B cell (primary cell): ENCODE data around the gene C15orf39. TPM values are rescaled to one million over a fixed set of nuclear protein-coding genes. Genes with fewer than 3 reads are reported as not detected.
A peak's percentile ranks its signal among the peaks of the same experiment; 100 is the strongest.

Source experiments
- ATAC-seq: fragments of 200-7000 bp; cut with Tn5 transposase; one replicate; pipeline ENCODE4 v1.10.0; 2021; ENCODE audit warnings: low read depth, mild to moderate bottlenecking, moderate number of reproducible peaks, moderate library complexity
- CTCF ChIA-PET: fragments of 350-600 bp; sonication (Branson Sonifier 250); formaldehyde crosslinking; loops from one replicate; lab custom pipeline; 2021; ENCODE audit warnings: antibody characterized with exemption, inconsistent platforms; lab: Charles Lee
- POLR2A ChIA-PET: fragments of 350-600 bp; sonication (Branson Sonifier 250); formaldehyde crosslinking; loops from one replicate; lab custom pipeline; 2021; ENCODE audit warnings: antibody characterized with exemption; lab: Charles Lee
- DNase-seq: peaks from one replicate; pipeline ENCODE4 v3.0.0; 2013
- H2AFZ ChIP-seq: 2 replicates; pipeline ENCODE4 v1.6.1; 2012; ENCODE audit warnings: mild to moderate bottlenecking, low read depth, low read length; ENCODE audit not compliant: insufficient read depth, poor library complexity, severe bottlenecking
- H3K27ac ChIP-seq, 2 donors: 1 replicate in 1 of 2; 2 replicates in 1 of 2; pipeline ENCODE4 v1.5.1; 2012 to 2013; ENCODE audit warnings: low read length in 2 of 2, mild to moderate bottlenecking in 2 of 2, moderate library complexity in 1 of 2
- H3K27me3 ChIP-seq, 4 experiments: fragments of 200-600 bp in 1 of 4; sonication (generic) in 1 of 4; replicated peaks in 1 of 4; 1 replicate in 2 of 4; 2 replicates in 2 of 4; pipeline versions ENCODE4 v1.6.1 to v1.7.0; 2013 to 2016; ENCODE audit warnings: low read length in 3 of 4, mild to moderate bottlenecking in 2 of 4, mixed read lengths in 1 of 4, moderate library complexity in 1 of 4; ENCODE audit not compliant: insufficient read depth in 4 of 4, control insufficient read depth in 3 of 4; ENCODE audit errors: control extremely low read depth in 1 of 4
- H3K36me3 ChIP-seq, 2 experiments: replicated peaks in 1 of 2; 1 replicate in 1 of 2; 2 replicates in 1 of 2; pipeline versions ENCODE4 v1.6.1 to v1.7.1; 2013; ENCODE audit warnings: low read length in 1 of 2; ENCODE audit not compliant: insufficient read depth in 2 of 2, control insufficient read depth in 1 of 2; ENCODE audit errors: control extremely low read depth in 1 of 2, extremely low read depth in 1 of 2
- H3K4me1 ChIP-seq, 2 donors: fragments of 200-600 bp in 1 of 2; sonication (generic) in 1 of 2; 1 replicate in 1 of 2; 2 replicates in 1 of 2; pipeline versions ENCODE4 v1.5.1 to v1.6.1; 2013 to 2017; ENCODE audit warnings: low read length in 2 of 2; ENCODE audit not compliant: control insufficient read depth in 2 of 2, insufficient read depth in 2 of 2
- H3K4me2 ChIP-seq: replicated peaks from 2 replicates; pipeline ENCODE3; 2012; ENCODE audit warnings: mild to moderate bottlenecking, low read depth, low read length; ENCODE audit not compliant: poor library complexity, severe bottlenecking
- H3K4me3 ChIP-seq, 5 experiments: fragments of 200-600 bp in 1 of 5; sonication (generic) in 1 of 5; 1 replicate in 3 of 5; 2 replicates in 2 of 5; pipeline versions ENCODE4 v1.5.1 to v1.7.0; 2011 to 2016; ENCODE audit warnings: low read length in 4 of 5, mild to moderate bottlenecking in 4 of 5, low read depth in 2 of 5, control low read depth in 1 of 5, moderate library complexity in 1 of 5; ENCODE audit not compliant: insufficient read depth in 1 of 5; ENCODE audit errors: control extremely low read depth in 1 of 5, extremely low read depth in 1 of 5
- H3K79me2 ChIP-seq: fragments of 200-600 bp; sonication (generic); one replicate; pipeline ENCODE4 v1.6.0; 2016; ENCODE audit warnings: low read length; ENCODE audit not compliant: control insufficient read depth, insufficient read depth
- H3K9ac ChIP-seq: fragments of 200-600 bp; sonication (generic); 2 replicates; pipeline ENCODE4 v1.6.1; 2017; ENCODE audit warnings: mild to moderate bottlenecking, low read length, moderate library complexity
- H3K9me3 ChIP-seq, 3 donors: one replicate each; pipeline versions ENCODE4 v1.6.1 to v1.7.1; 2013; ENCODE audit warnings: low read length in 2 of 3; ENCODE audit not compliant: control insufficient read depth in 2 of 3, insufficient read depth in 1 of 3; ENCODE audit errors: control extremely low read depth in 1 of 3
- H4K20me1 ChIP-seq: 2 replicates; pipeline ENCODE4 v1.6.0; 2012; ENCODE audit warnings: mild to moderate bottlenecking, low read length; ENCODE audit not compliant: insufficient read depth, control insufficient read depth, poor library complexity, severe bottlenecking
- H3K27ac Mint-ChIP-seq: one replicate; pipeline ENCODE4 v1.8.0; 2021; ENCODE audit warnings: mixed read lengths
- H3K27me3 Mint-ChIP-seq: one replicate; pipeline ENCODE4 v1.8.0; 2021; ENCODE audit warnings: mixed read lengths
- H3K4me1 Mint-ChIP-seq: one replicate; pipeline ENCODE4 v1.8.0; 2021; ENCODE audit warnings: mixed read lengths
- H3K4me3 Mint-ChIP-seq: one replicate; pipeline ENCODE4 v1.8.0; 2021; ENCODE audit warnings: mixed read lengths
- H3K9me3 Mint-ChIP-seq: one replicate; pipeline ENCODE4 v1.8.0; 2022; ENCODE audit warnings: mixed read lengths; ENCODE audit not compliant: insufficient read depth
- EZH2 ChIP-seq: IDR thresholded peaks from 2 replicates; pipeline ENCODE4 v1.6.1; 2012; ENCODE audit warnings: borderline replicate concordance, low read depth, mild to moderate bottlenecking, moderate library complexity, low read length; ENCODE audit not compliant: insufficient read depth, poor library complexity, severe bottlenecking
- WGBS: methylation state at CpG from one replicate; pipeline ENCODE4 v1.1.5; 2013; ENCODE audit warnings: missing lambda C conversion rate; ENCODE audit not compliant: insufficient coverage; 5-methylcytosine and 5-hydroxymethylcytosine counted together
- intact Hi-C: fragments of 100-400 bp; cut with micrococcal nuclease; formaldehyde crosslinking; loops from one replicate; pipeline ENCODE4 v1.10.0; 2022
- polyA plus RNA-seq: library from polyadenylated mRNA; depleted of rRNA; stranded (reverse); fragments of >200 nt; gene quantifications from 2 replicates; pipeline ENCODE4 v1.2.3, GENCODE V29; 2012
- total RNA-seq, 2 donors: library from RNA; stranded (reverse); fragments of 120-200 nt in 1 of 2; gene quantifications; 1 replicate in 1 of 2; 2 replicates in 1 of 2; pipeline versions ENCODE4 v1.2.3 to v1.2.4, GENCODE V29; 2013 to 2022
- TF ChIP-seq, protein P1 (sequence below): fragments of 200-600 bp; IDR thresholded peaks from one replicate; pipeline ENCODE4 v1.8.0; 2022; ENCODE audit warnings: antibody characterized with exemption, mild to moderate bottlenecking

Gene C15orf39
- total and polyA plus RNA-seq, 2 donors (not counting 1 experiment from before 2014, with no cell fraction given) = 12.4 to 72.7 TPM

DNA sequence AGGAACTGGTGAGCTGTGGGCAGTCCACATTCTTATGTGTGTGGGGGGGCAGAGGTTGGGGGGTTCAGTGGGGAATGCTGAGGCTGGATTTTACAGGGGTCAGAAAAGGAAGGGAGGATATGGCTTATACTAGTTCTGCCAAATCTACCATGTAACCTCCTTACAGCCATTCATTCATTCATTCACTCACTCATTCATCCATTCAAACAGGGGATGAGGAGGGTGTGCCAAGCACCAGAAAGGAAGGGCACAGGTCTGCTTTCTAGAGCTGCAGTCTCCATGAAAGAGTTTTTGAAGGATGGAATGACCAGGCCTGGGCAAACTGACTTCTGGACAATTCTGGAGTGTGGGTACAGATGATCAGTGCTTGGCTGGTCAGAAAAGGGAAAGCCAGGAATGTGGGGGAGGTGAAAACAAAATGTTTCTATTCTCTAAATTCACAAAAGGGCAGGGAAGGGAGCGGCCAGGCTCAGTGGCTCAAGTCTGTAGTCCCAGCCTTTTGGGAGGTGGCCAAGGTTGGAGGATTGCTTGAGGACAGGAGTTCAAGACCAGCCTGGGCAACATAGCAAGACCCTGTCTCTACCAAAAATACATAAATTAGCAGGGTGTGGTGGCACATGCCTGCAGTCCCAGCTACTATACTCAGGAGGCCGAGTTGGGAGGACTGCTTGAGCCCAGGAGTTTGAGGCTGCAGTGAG is 49.2 kb upstream of the C15orf39 start:
- Mint-ChIP-seq H3K27me3 (no peaks in the 10 kb centered on the region), H3K27ac (no peak overlapping the region), H3K4me3 (no peak overlapping the region), H3K9me3 (peaks cover 2% of the 10 kb centered on the region), H3K4me1 (peaks cover 9% of the 10 kb centered on the region)
- Histone ChIP-seq H3K4me3 (no peak overlapping the region), H3K9me3 (peaks cover 2 to 12% (median 9%) of the 10 kb centered on the region in 3 donors), H3K4me1 (peaks cover 9 to 11% of the 10 kb centered on the region in 2 donors), H3K27me3 (peaks cover 0 to 7% (median 0%) of the 10 kb centered on the region in 4 experiments), H3K9ac (no peak overlapping the region), H3K4me2 (no peak overlapping the region), H3K27ac (no peak overlapping the region), H3K36me3 (no peaks in the 10 kb centered on the region), H3K79me2 (no peaks in the 10 kb centered on the region), H2AFZ (no peak overlapping the region), H4K20me1 (no peaks in the 10 kb centered on the region)
- ATAC-seq (no peak), DNase-seq (no peak)
- POLR2A ChIA-PET = interaction anchor here (0.7 kb wide), 1 partner anchor 21 kb away, joined by 4 read pairs; no protein-coding TSS in a partner anchor
- CTCF ChIA-PET = no interaction called here
- 100% methylated on average over 2 of the region's 2 CpGs for WGBS
- intact Hi-C loops = no loop called here
- TF ChIP-seq EZH2 = no peak
- TF ChIP-seq, protein P1, sequence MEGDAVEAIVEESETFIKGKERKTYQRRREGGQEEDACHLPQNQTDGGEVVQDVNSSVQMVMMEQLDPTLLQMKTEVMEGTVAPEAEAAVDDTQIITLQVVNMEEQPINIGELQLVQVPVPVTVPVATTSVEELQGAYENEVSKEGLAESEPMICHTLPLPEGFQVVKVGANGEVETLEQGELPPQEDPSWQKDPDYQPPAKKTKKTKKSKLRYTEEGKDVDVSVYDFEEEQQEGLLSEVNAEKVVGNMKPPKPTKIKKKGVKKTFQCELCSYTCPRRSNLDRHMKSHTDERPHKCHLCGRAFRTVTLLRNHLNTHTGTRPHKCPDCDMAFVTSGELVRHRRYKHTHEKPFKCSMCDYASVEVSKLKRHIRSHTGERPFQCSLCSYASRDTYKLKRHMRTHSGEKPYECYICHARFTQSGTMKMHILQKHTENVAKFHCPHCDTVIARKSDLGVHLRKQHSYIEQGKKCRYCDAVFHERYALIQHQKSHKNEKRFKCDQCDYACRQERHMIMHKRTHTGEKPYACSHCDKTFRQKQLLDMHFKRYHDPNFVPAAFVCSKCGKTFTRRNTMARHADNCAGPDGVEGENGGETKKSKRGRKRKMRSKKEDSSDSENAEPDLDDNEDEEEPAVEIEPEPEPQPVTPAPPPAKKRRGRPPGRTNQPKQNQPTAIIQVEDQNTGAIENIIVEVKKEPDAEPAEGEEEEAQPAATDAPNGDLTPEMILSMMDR = no peak

DNA sequence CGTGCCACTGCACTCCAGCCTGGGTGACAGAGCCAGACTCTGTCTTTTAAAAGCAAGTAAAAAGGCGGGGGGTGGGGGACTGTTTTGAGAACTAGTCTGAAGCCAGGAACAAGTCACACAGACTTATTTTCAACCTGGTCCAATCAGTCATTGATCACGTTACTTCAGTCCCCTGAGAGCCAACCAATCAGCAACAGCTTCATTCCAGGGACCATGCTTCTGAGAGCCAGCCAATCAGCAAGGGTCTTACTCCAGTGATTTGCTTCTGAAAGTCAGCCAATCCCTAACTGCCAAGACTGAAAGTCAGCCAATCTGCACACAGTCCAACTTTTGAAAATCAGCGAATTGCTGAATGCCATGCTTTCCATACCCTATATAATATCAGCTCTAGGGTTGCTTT is 48.6 kb upstream of the C15orf39 start:
- WGBS = 52% methylated on average over 3 of the region's 4 CpGs
- H3K9me3 ChIP-seq = peaks cover 2 to 7% (median 7%) of the 10 kb centered on the region in 3 donors
- ATAC-seq (no peak), DNase-seq (no peak)
- H3K4me3 Mint-ChIP-seq = no peak overlapping the region
- no peaks in the 10 kb centered on the region for H3K36me3 ChIP-seq
- ChIA-PET POLR2A (interaction anchor here (0.7 kb wide), 1 partner anchor 20 kb away, joined by 4 read pairs; no protein-coding TSS in a partner anchor), CTCF (no interaction called here)
- peak overlapping the region; percentile 9 for H3K4me2 ChIP-seq
- H3K27me3 ChIP-seq = peaks cover 0 to 7% (median 0%) of the 10 kb centered on the region in 4 experiments
- intact Hi-C loops = no loop called here
- H3K27ac Mint-ChIP-seq = no peak overlapping the region
- no peak overlapping the region for H2AFZ ChIP-seq
- no peak overlapping the region for H3K9ac ChIP-seq
- H3K4me1 Mint-ChIP-seq = peaks cover 9% of the 10 kb centered on the region
- H3K79me2 ChIP-seq = no peaks in the 10 kb centered on the region
- H4K20me1 ChIP-seq = no peaks in the 10 kb centered on the region
- peaks cover 9 to 11% of the 10 kb centered on the region in 2 donors for H3K4me1 ChIP-seq
- peaks cover 2% of the 10 kb centered on the region for H3K9me3 Mint-ChIP-seq
- no peak for TF ChIP-seq EZH2
- TF ChIP-seq, protein P1 = no peak
- no peak overlapping the region for H3K27ac ChIP-seq
- no peaks in the 10 kb centered on the region for H3K27me3 Mint-ChIP-seq
- no peak overlapping the region for H3K4me3 ChIP-seq
